ENCODE results near the gene SVOPL. TPM values are rescaled to one million over a fixed set of nuclear protein-coding genes. Genes with fewer than 3 reads are reported as not detected.

SVOPL gene
- total and polyA plus RNA-seq, 9 of the 15 experiments (the other 6 are each of a cell fraction or from before 2014, with no cell fraction given), result 0.13 to 0.42 (median 0.20) TPM; not detected in 6

GRCh38 chr7:138738551-138739335, 37.6 kb upstream of the SVOPL start (continued):
- 0 out of 4 replicates have a peak, but pooled peaks of 1 of the 2 experiments have one; percentile 25 for TF ChIP-seq MNT (conservative IDR thresholded peaks at IDR 0.05)
- TF ChIP-seq SP1 (CRISPR knock-in tag; IDR thresholded peaks at IDR 0.05), result no peak
- TF ChIP-seq RB1 (IDR thresholded peaks at IDR 0.05; ENCODE audit: low read depth), result peak; percentile 41; the same call in 1 of the 2 replicates
- TF ChIP-seq CTBP1 (IDR thresholded peaks at IDR 0.05; ENCODE audit: borderline replicate concordance), result 0 out of 2 replicates have a peak, but pooled peaks have one; percentile 12
- TF ChIP-seq MYC (IDR thresholded peaks at IDR 0.05; ENCODE audit: low read depth, low read length), result peak; percentile 36; the same call in 1 of the 2 replicates
- no peak for TF ChIP-seq MYC (CRISPR knock-in tag; IDR thresholded peaks at IDR 0.05; ENCODE audit: borderline replicate concordance, low read depth)
- TF ChIP-seq ZC3H4 (CRISPR knock-in tag; IDR thresholded peaks at IDR 0.05; ENCODE audit: borderline replicate concordance), result no peak
- peak; percentile 46 for TF ChIP-seq NFE2 (IDR thresholded peaks at IDR 0.05; ENCODE audit: low read depth)
- 0 out of 2 replicates have a peak, but pooled peaks have one; percentile 55 for TF ChIP-seq XRCC5 (IDR thresholded peaks at IDR 0.05; ENCODE audit: low read depth, low read length)
- no peak for TF ChIP-seq THRA (IDR thresholded peaks at IDR 0.05)
- TF ChIP-seq NFATC3 (IDR thresholded peaks at IDR 0.05), result no peak
- TF ChIP-seq L3MBTL2 (IDR thresholded peaks at IDR 0.05), result 0 out of 2 replicates have a peak, but pooled peaks have one; percentile 25
- TF ChIP-seq ZNF282 (CRISPR knock-in tag; IDR thresholded peaks at IDR 0.05), result no peak
- 0 out of 2 replicates have a peak, but pooled peaks have one; percentile 17 for TF ChIP-seq CXXC5 (CRISPR knock-in tag; IDR thresholded peaks at IDR 0.05)
- peak; percentile 95 for TF ChIP-seq ARID2 (IDR thresholded peaks at IDR 0.05)
- TF ChIP-seq EHMT2 (IDR thresholded peaks at IDR 0.05), result 0 out of 2 replicates have a peak, but pooled peaks have one; percentile 15
- TF ChIP-seq DEAF1 (CRISPR knock-in tag; IDR thresholded peaks at IDR 0.05), result peak; percentile 96
- no peak for TF ChIP-seq PTRF (tag; IDR thresholded peaks at IDR 0.05)
- no peak for TF ChIP-seq PRMT5 (CRISPR knock-in tag; IDR thresholded peaks at IDR 0.05)
- no peak for TF ChIP-seq ZBTB49 (CRISPR knock-in tag; IDR thresholded peaks at IDR 0.05; ENCODE audit: borderline replicate concordance)
- no peak; a peak in 1 of 4 replicates for TF ChIP-seq RCOR1 (IDR thresholded peaks at IDR 0.05; ENCODE audit: borderline replicate concordance in 1 of 2, low read depth in 2 of 2, low read length in 2 of 2)
- TF ChIP-seq CC2D1A (IDR thresholded peaks at IDR 0.05), result peak; percentile 80; the same call in 1 of the 2 replicates

All from K562 (cell line).